Left ventricle myocardium inferior (tissue), 1 donor: Measurements from ENCODE around the gene PANK4. TPM values are rescaled to one million over a fixed set of nuclear protein-coding genes. Genes with fewer than 3 reads are reported as not detected.

Experiments used
- DNase-seq: peaks from one replicate; pipeline ENCODE4 v3.0.0-alpha.2; 2020
- H3K27ac ChIP-seq: fragments of 200-600 bp; replicated peaks from 2 replicates; pipeline ENCODE4 v1.8.0; 2021
- H3K27me3 ChIP-seq: fragments of 200-600 bp; 2 replicates; pipeline ENCODE4 v1.8.0; 2021; ENCODE audit warnings: low read depth
- H3K36me3 ChIP-seq: fragments of 200-600 bp; 2 replicates; pipeline ENCODE4 v1.8.0; 2021
- H3K4me1 ChIP-seq: fragments of 200-600 bp; 2 replicates; pipeline ENCODE4 v1.8.0; 2021
- H3K4me3 ChIP-seq: fragments of 200-600 bp; 2 replicates; pipeline ENCODE4 v1.8.0; 2021; ENCODE audit warnings: mild to moderate bottlenecking, moderate library complexity
- H3K9me3 ChIP-seq: fragments of 200-600 bp; replicated peaks from 2 replicates; pipeline ENCODE4 v1.8.0; 2021
- intact Hi-C: fragments of 100-400 bp; cut with micrococcal nuclease; formaldehyde crosslinking; loops from one replicate; pipeline ENCODE4 v1.11.0; 2022
- total RNA-seq: library from RNA; stranded (reverse); fragmentation: NEBNext Ultra II Directional; extraction: Animal tissue kit (Norgen Biotek cat#: 25700); gene quantifications from one replicate; pipeline ENCODE4 v1.2.1, GENCODE V29; 2021
- TF ChIP-seq, protein P1 (sequence below): fragments of 200-600 bp; IDR thresholded peaks from 2 replicates; pipeline ENCODE4 v1.8.0; 2021; ENCODE audit warnings: antibody characterized with exemption, mild to moderate bottlenecking, borderline replicate concordance
- donor health status: DM: no; HTN: yes; CAD: no; lungs with severe emphysema.

The PANK4 gene
- total RNA-seq, 1 donor from 2014 or later = 42.8 TPM

DNA sequence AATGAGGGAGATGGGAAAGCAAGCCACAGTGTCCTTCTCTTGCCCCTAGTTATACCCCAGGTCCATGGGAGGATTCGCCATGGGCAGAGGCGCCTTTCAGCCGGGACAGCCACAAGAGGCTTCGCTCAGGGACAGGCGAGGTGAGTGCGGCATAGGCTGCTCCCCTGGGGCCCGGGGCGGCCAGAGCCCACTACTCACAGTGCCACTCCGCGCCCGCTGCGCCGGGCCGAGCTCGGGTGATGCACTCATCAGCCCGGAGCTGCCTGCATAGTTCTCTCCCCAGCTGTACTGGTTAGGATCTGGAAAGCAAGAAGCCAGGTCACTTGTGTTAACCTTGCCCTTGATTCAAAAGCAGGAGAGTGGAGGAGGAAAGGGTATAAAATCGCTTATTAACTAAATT lies 8.4 kb downstream of the PANK4 start:
- Histone ChIP-seq H3K9me3 (no peaks in the 10 kb centered on the region), H3K36me3 (peaks cover 86% of the 10 kb centered on the region), H3K4me1 (peaks cover 12% of the 10 kb centered on the region), H3K4me3 (no peak overlapping the region), H3K27me3 (no peaks in the 10 kb centered on the region), H3K27ac (no peak overlapping the region)
- intact Hi-C loops = no loop called here
- TF ChIP-seq, protein P1, sequence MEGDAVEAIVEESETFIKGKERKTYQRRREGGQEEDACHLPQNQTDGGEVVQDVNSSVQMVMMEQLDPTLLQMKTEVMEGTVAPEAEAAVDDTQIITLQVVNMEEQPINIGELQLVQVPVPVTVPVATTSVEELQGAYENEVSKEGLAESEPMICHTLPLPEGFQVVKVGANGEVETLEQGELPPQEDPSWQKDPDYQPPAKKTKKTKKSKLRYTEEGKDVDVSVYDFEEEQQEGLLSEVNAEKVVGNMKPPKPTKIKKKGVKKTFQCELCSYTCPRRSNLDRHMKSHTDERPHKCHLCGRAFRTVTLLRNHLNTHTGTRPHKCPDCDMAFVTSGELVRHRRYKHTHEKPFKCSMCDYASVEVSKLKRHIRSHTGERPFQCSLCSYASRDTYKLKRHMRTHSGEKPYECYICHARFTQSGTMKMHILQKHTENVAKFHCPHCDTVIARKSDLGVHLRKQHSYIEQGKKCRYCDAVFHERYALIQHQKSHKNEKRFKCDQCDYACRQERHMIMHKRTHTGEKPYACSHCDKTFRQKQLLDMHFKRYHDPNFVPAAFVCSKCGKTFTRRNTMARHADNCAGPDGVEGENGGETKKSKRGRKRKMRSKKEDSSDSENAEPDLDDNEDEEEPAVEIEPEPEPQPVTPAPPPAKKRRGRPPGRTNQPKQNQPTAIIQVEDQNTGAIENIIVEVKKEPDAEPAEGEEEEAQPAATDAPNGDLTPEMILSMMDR = no peak
- no peak for DNase-seq

DNA sequence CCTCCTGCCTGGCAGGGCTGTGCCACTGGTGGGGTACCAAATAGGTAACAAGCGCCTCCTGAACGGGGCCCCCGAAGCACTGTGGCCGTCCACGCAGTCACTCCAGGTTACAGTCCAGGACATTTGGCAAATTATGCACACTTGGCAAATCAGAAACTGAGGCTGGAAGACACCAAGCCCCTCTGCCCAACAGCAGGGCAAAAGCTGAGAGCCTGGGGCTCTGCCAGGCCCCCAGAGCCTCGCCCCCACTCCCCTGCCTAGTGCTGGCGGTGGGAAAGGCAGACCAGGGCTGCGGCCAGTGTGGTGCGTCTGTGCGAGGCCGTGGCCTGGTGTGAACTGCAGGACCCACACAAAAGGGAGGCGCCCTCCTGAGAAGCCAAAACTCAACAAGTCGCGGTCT lies 9.4 kb downstream of the PANK4 start:
- Histone ChIP-seq H3K27me3 (no peaks in the 10 kb centered on the region), H3K4me1 (peaks cover 11% of the 10 kb centered on the region), H3K4me3 (no peak overlapping the region), H3K27ac (no peak overlapping the region), H3K36me3 (peaks cover 96% of the 10 kb centered on the region), H3K9me3 (no peaks in the 10 kb centered on the region)
- DNase-seq = no peak
- TF ChIP-seq, protein P1 = no peak
- intact Hi-C loops = no loop called here

DNA sequence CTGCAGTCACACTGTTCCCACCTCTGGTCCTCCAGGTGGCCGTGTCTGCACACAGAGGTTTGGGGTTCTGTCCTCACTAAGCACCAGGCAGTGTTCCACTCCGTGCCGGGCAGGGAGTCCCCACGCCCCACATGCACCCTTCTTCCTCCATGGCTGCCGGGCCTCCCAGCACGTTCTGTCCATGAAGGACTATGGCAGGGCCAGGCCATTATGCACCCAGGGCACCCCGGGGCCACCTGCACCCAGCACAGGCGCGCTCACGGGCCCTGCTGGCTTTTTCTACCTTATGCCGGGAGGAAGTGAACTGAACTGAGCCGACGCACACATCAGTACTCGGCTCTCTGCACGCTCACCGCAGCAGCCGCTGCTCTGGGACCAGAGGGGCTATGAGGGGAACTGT lies 10.3 kb downstream of the PANK4 start:
- intact Hi-C loops = no loop called here
- peaks cover 5% of the 10 kb centered on the region for H3K4me1 ChIP-seq
- no peaks in the 10 kb centered on the region for H3K9me3 ChIP-seq
- H3K27ac ChIP-seq = no peak overlapping the region
- no peak for DNase-seq
- TF ChIP-seq, protein P1 = no peak
- no peaks in the 10 kb centered on the region for H3K27me3 ChIP-seq
- H3K36me3 ChIP-seq = peaks cover 98% of the 10 kb centered on the region
- no peak overlapping the region for H3K4me3 ChIP-seq

DNA sequence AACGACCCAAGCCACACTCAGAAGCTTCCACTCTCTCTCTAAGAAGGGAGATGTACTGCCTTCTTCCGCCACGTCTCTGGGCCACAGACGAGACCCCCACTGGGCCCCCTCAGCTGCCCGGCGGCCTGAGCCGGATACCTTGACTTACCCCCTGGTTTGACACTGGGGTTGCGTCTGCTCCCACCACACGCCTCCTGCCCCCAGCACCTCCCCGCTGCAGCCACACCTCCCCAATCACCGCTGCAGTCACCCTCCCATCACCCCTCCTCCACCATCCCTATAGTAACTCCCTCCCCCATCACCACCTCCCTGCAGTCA lies 10.7 kb downstream of the PANK4 start:
- DNase-seq = no peak
- TF ChIP-seq, protein P1 = no peak
- Histone ChIP-seq H3K9me3 (no peaks in the 10 kb centered on the region), H3K27ac (no peak overlapping the region), H3K4me3 (no peak overlapping the region), H3K4me1 (peaks cover 1% of the 10 kb centered on the region), H3K27me3 (no peaks in the 10 kb centered on the region), H3K36me3 (peaks cover 98% of the 10 kb centered on the region)
- intact Hi-C loops = no loop called here

DNA sequence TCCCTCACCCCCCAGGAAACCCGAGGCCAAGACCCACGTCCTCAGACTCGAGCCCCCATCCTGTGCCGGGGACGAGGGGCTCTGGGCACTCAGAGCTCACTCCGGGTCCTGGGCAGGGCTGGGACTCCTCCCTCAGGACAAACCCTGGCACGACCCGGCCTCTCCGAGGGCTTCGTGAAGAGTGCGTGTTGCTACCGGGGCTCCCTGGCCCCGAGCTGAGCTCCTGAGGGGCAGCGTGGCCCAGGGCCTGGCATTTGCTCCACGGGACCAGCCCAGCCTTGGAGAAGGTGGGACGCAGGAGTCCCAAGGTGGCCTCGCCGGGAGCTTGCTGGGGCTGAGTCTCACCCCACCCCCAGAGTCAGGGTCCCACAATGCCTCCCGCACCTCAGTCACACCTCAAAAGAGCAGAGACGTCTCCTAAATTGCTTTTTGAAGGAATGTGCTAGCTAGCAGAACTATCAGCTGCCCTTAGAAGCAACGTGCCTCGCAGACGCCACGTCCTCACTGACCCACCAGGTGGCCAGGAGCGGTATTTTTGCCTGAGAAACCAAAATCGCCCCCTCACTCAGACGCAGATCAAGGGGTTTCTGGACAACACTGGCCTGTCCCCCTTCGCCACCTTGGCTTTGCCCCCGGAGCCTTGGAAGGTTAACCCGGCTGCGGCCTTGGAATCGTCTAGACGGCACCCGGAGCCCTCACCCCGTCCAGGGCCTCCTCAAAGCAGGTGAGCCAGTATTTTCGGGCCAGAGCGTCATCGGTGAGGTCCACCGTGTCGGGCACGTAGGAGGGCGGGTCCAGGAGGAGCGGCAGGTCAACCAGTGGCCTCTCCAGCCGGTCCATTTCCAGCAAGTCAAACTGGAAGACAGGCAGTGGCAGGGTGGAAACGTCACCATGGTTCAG lies 11.3 kb downstream of the PANK4 start:
- H3K4me1 ChIP-seq = no peaks in the 10 kb centered on the region
- intact Hi-C loops = no loop called here
- DNase-seq = no peak
- no peak overlapping the region for H3K27ac ChIP-seq
- no peak overlapping the region for H3K4me3 ChIP-seq
- TF ChIP-seq, protein P1 = no peak
- H3K9me3 ChIP-seq = no peaks in the 10 kb centered on the region
- H3K36me3 ChIP-seq = peaks cover 98% of the 10 kb centered on the region
- no peaks in the 10 kb centered on the region for H3K27me3 ChIP-seq
